ENCODE measurements around the gene ACCSL. TPM values are rescaled to one million over a fixed set of nuclear protein-coding genes. Genes with fewer than 3 reads are reported as not detected.

The ACCSL gene
- total RNA-seq, 2 donors from 2014 or later: not detected

- peaks cover 17% of the 10 kb centered on the region for H3K9me3 Mint-ChIP-seq
- TF ChIP-seq, protein P1, sequence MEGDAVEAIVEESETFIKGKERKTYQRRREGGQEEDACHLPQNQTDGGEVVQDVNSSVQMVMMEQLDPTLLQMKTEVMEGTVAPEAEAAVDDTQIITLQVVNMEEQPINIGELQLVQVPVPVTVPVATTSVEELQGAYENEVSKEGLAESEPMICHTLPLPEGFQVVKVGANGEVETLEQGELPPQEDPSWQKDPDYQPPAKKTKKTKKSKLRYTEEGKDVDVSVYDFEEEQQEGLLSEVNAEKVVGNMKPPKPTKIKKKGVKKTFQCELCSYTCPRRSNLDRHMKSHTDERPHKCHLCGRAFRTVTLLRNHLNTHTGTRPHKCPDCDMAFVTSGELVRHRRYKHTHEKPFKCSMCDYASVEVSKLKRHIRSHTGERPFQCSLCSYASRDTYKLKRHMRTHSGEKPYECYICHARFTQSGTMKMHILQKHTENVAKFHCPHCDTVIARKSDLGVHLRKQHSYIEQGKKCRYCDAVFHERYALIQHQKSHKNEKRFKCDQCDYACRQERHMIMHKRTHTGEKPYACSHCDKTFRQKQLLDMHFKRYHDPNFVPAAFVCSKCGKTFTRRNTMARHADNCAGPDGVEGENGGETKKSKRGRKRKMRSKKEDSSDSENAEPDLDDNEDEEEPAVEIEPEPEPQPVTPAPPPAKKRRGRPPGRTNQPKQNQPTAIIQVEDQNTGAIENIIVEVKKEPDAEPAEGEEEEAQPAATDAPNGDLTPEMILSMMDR (conservative IDR thresholded peaks at IDR 0.05): no peak
- no peak for DNase-seq
- Histone ChIP-seq H3K36me3 (ENCODE audit: control insufficient read depth, insufficient read depth, low read length) (no peaks in the 10 kb centered on the region), H3K9ac (ENCODE audit: extremely low read depth, low read length, poor library complexity, severe bottlenecking) (no peak overlapping the region), H3K27ac (ENCODE audit: low read depth, low read length) (no peak overlapping the region), H3K4me3 (ENCODE audit: low read length) (no peak overlapping the region), H3K9me3 (ENCODE audit: control insufficient read depth, low read length) (peaks cover 15% of the 10 kb centered on the region), H3K4me1 (ENCODE audit: control insufficient read depth, insufficient read depth, low read length) (no peaks in the 10 kb centered on the region), H3K27me3 (ENCODE audit: control insufficient read depth, insufficient read depth, low read length, poor library complexity, severe bottlenecking) (peaks cover 24% of the 10 kb centered on the region)
- no peak overlapping the region for H3K4me3 Mint-ChIP-seq
- no peak overlapping the region for H3K27ac Mint-ChIP-seq
- peaks cover 25% of the 10 kb centered on the region for H3K36me3 Mint-ChIP-seq (ENCODE audit: low read depth)
- peaks cover 63% of the 10 kb centered on the region for H3K27me3 Mint-ChIP-seq (ENCODE audit: insufficient read depth)
- WGBS, 2 experiments (ENCODE audit: insufficient coverage in 1 of 2, insufficient read length in 1 of 2): 93 to 100% methylated on average over 1 to 9 of the region's 9 CpGs
- peaks cover 15% of the 10 kb centered on the region for H3K4me1 Mint-ChIP-seq
Observed at GRCh38 chr11:44080951-44081350, 33.2 kb downstream of the ACCSL start.

GRCh38 chr11:44082645-44083044, 34.9 kb downstream of the ACCSL start:
- Mint-ChIP-seq H3K36me3 (ENCODE audit: low read depth) (peaks cover 27% of the 10 kb centered on the region), H3K27me3 (ENCODE audit: insufficient read depth) (peaks cover 52% of the 10 kb centered on the region), H3K27ac (no peak overlapping the region), H3K4me1 (peaks cover 15% of the 10 kb centered on the region), H3K4me3 (no peak overlapping the region), H3K9me3 (peaks cover 19% of the 10 kb centered on the region)
- TF ChIP-seq, protein P1 (conservative IDR thresholded peaks at IDR 0.05): no peak
- Histone ChIP-seq H3K27ac (ENCODE audit: low read depth, low read length) (no peak overlapping the region), H3K9ac (ENCODE audit: extremely low read depth, low read length, poor library complexity, severe bottlenecking) (no peak overlapping the region), H3K4me1 (ENCODE audit: control insufficient read depth, insufficient read depth, low read length) (no peaks in the 10 kb centered on the region), H3K4me3 (ENCODE audit: low read length) (no peak overlapping the region), H3K36me3 (ENCODE audit: control insufficient read depth, insufficient read depth, low read length) (no peaks in the 10 kb centered on the region), H3K27me3 (ENCODE audit: control insufficient read depth, insufficient read depth, low read length, poor library complexity, severe bottlenecking) (peaks cover 15% of the 10 kb centered on the region), H3K9me3 (ENCODE audit: control insufficient read depth, low read length) (peaks cover 15% of the 10 kb centered on the region)
- DNase-seq: no peak
- 89 to 95% methylated on average over 4 of the region's 4 CpGs for WGBS, 2 experiments (ENCODE audit: insufficient coverage in 1 of 2, insufficient read length in 1 of 2)

DNA sequence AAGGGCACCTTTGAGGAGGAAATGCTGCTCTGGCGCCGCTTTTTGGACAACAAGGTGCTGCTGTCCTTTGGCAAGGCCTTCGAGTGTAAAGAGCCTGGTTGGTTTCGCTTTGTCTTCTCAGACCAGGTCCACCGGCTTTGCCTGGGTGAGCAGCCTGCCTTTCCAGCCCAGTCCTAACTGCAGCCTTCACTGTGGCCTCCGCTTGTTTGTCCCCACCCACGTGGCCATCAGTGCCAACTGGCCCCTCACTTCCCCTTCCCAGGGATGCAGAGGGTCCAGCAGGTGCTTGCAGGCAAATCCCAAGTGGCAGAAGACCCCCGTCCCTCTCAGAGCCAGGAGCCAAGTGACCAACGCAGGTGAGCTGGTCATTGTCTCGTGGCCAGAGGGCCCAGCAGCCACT, 35.7 kb downstream of the ACCSL start:
- Histone ChIP-seq H3K27me3 (ENCODE audit: control insufficient read depth, insufficient read depth, low read length, poor library complexity, severe bottlenecking) (peaks cover 15% of the 10 kb centered on the region), H3K9ac (ENCODE audit: extremely low read depth, low read length, poor library complexity, severe bottlenecking) (no peak overlapping the region), H3K4me1 (ENCODE audit: control insufficient read depth, insufficient read depth, low read length) (no peaks in the 10 kb centered on the region), H3K36me3 (ENCODE audit: control insufficient read depth, insufficient read depth, low read length) (no peaks in the 10 kb centered on the region), H3K4me3 (ENCODE audit: low read length) (no peak overlapping the region), H3K9me3 (ENCODE audit: control insufficient read depth, low read length) (peaks cover 15% of the 10 kb centered on the region), H3K27ac (ENCODE audit: low read depth, low read length) (no peak overlapping the region)
- H3K9me3 Mint-ChIP-seq: peaks cover 21% of the 10 kb centered on the region
- TF ChIP-seq, protein P1 (conservative IDR thresholded peaks at IDR 0.05): no peak
- no peak for DNase-seq
- peaks cover 29% of the 10 kb centered on the region for H3K36me3 Mint-ChIP-seq (ENCODE audit: low read depth)
- 90 to 98% methylated on average over 6 to 10 of the region's 10 CpGs for WGBS, 2 experiments (ENCODE audit: insufficient coverage in 1 of 2, insufficient read length in 1 of 2)
- peaks cover 15% of the 10 kb centered on the region for H3K4me1 Mint-ChIP-seq
- no peak overlapping the region for H3K4me3 Mint-ChIP-seq
- H3K27ac Mint-ChIP-seq: no peak overlapping the region
- H3K27me3 Mint-ChIP-seq (ENCODE audit: insufficient read depth): peaks cover 46% of the 10 kb centered on the region
